C1 segment of cervical spinal cord (tissue), 14 donors: ENCODE results near the gene IGFBP4.

Experiments used
- DNase-seq, 14 donors: peaks; one replicate each; lab custom pipeline; 2025; lab: John Stamatoyannopoulos, UW

Gene IGFBP4

DNA sequence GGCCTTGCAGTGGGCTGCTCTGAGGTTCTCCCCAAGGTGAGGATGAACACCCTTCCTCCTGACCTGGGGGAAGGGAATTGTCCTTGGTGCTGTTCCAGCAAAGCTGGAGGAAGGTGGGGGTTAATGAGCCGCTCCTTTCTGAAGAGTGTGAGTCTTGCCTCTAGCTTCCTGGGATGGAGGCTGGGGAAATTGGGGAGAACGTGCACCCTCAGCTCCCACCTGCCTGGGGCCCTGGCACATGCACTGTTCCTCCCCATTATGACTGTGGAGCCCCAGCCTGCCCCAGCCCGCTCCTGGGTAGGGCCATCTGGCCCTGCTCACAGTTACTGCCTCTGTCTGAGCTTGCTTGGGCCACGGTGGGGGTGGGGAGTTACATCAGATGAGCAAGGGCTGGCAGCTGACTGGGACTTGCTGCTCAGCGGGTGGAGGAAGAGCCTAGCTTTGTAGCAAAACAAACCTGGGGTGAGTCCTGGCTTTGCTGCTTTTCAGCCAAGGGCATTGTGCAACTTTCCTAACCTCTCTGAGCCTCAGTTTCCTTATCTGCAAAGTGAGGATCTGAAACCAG, 47.1 kb downstream of the IGFBP4 start:
- peak in 13 of 14 donors; percentile 12 to 92 (median 60) for DNase-seq

DNA sequence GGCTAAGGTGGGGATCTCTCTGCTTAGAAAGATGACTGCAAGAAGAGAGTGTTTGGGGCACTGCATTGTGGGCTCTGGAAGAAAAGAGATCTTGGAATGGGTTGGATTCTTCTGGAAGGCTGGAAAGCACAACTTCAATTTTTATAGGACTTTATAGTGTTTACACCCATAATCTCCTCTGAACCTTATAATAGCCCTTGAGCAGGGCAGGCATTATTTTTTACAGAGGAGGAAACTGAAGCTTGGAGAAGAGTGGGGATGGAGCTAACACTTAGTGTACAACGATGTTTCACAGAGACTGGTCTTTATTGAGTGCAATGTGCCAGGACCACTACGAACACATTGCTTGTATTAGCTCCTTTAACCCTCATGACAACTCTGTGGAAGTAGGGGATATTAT, 47.7 kb downstream of the IGFBP4 start:
- DNase-seq: no peak

DNA sequence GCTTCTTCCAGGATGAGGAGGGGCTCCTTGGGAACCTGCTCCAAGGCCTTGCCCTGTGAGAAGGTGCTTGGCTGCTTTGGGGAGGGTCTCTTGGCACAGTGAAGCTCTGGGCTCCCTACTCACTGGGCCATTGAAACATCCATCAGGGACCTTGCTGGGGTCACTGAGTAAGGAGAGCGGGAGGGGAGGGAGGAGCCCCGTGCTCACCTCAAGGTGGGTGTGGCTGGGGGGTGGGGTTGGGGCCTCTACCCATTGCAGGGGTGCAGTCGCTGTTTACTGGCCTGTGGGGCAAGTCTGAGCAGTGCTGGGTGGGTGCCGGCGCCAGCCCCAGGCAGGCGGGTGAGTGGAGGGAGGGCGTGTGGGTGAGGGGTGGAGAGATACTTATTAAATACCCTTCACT, 48.2 kb downstream of the IGFBP4 start:
- DNase-seq: no peak

DNA sequence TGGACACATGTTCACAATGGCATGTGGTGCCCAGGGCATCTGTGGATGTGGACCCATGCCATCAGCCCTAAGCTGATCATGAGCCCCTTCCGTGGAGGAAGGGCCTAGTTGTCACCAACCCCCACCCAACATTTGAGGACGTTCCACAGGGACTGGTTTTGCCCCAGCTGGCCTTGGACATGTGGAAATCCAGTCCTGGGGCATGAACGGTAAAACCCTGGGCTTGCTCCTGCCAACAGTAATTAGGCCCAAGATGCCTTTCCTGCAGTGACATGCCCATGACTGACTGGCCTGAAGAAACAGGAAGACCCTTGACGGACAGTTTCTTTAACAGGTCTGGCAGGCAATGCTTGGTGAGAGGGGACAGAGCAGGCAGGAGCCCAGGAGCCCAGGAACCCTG, 50.4 kb downstream of the IGFBP4 start:
- DNase-seq: peak in 1 of 14 donors; percentile 60

DNA sequence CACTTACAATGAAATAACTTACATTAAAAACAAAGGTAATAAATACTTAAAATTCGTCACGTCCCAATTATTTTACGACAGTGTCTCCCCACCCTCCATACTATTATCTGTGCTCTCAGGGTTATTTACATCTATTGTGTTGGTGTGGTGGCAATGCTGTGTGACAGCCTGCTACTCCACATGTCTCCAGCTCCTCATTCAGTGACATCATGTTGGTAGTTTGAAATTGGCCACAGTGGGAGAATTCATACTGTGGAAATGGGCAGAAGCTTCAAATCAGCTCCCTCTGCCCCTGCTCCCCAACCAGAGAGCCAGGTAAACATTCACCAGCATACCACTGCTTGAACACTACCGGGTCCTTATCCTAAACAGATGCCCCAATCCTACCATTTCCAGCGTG, 51.9 kb downstream of the IGFBP4 start:
- DNase-seq: peak in 1 of 14 donors; percentile 54

DNA sequence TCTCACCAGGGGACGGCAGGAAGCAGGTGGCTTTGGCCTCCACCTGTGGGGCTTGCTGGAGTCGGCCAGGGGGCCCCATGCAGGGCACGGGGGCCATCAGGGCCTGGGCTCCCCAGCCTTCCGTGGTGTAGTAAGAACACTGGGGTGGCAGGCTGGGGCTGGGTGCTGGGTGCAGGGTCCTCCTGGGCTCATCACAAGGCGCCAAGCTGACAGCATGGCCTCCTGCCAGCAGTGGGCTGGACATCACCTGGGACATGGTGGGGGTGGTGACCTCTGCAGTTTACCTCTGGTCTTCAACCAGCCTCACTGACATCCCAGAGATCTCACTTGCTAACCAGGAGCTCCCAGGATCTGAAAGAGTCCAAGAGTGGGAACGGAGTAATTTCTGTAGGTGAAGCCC, 52.9 kb downstream of the IGFBP4 start:
- no peak for DNase-seq

DNA sequence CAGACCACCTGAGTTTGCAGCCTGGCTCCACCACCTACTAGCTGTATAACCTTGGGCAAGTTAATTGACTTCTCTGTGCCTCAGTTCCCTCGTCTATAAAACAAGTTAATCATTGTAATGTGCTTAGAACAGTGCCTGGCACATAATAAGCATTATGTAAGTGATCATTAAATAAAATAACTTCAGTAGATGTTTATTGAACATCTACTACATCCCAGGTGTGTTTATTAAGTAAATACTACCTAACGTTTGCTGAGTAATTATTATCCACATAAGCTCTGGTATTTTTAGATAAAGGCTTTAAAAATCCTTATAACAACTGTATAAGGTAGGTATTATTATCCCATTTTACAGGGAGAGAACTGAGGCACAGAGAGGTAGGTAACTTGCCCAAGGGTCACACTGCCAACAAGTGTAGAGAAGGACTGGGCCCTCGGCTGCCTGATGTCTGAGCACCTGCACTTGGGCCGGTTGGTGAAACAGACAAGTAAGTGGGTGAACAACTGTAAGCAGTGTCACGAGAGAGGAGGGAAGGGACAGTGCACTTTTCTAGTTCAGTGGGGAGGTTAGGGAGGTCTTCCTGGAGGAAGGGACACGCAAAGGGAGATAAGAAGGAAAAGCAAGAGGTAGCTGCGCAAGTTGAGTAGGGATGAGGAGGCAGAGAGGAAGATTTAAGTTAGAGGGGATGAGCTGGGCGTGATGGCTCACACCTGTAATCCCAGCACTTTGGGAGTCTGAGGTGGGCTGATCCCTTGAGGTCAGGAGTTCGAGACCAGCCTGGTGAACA, 53.6 kb downstream of the IGFBP4 start:
- no peak for DNase-seq

DNA sequence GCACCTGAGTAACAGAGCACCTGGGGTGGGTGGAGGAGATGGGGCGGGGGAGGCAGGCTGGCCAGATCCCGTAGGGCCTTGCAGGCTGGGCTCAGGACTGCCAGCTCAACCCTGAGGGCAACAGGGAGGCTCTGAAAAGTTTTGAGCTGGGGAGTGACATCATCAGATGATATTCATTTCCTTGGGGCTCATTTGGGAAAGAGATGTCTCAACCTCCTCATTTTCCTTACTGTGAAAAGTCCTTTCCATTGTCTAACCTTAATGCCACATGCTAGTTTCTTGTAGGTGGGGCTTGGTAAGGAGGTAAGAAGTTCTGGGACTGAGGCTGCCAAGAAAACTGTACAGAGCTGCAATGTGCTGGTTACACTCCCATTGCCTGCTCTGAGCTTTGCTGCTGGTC, 54.4 kb downstream of the IGFBP4 start:
- DNase-seq: no peak

DNA sequence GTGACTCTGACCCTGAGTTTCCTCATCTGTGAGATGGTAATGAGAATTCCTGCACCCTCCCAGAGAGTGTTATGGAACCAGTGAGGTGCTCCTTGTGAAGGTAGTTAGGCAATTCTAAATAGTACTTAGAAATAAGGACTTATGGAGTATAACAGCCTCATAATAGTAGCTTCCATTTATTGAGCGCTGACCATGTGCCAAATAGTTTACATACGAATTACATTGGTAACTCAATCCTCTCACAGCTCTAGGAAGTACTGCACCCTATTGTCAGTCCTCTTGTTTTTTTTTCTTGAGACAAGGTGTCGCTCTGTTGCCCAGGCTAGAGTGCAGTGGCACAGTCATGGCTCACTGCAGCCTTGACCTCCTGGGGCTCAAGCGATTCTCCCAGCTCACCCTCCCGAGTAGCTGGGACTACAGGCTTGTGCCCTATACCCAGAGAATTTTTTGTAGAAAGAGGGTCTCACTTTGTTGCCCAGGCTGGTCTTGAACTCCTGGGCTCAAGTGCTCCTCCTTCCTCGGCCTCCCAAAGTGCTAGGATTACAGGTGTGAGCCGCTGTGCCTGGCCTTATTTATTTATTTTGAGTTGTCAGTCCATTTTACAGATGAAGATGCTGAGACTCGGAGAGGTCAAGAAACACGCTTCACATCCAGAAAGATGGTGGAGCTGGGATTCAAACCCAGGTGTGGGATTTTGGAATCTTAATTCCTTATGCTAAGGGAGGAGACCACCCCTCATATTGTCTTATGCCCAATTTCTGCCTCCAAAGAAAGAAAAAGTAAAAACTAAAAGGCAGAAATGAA, 55.2 kb downstream of the IGFBP4 start:
- no peak for DNase-seq

DNA sequence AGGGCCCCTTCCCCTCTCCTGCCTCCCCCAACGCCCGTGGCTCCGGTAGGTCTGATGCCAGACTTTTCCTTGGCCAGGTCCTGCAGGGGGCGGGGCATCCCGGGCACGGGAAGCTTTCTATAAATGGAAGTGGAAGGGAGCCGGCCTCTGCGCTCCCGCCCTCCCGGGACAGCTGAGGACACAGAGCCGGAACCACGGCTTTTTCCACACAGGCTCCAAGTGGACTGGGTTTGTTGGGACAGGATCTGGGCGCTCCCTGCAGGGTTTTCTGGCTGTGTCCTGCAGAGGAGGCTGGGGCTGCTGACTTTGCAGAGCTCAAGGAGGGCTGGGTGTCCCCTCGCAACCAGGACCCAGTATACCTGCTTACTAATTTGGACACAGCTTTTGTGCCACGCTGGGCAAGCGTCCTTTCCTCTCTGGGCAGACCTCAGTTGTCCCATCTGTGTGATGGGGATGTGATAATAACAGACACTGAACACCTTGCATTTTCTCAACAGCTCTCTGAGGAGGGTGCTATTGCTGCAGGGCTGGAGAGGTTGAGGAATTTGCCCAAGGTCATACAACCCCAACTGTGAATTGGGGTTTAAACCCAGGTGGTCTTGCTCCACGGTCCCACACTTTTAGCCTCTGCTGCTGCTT, 56.4 kb downstream of the IGFBP4 start:
- DNase-seq: peak in 10 of 14 donors; percentile 5 to 86 (median 22)

DNA sequence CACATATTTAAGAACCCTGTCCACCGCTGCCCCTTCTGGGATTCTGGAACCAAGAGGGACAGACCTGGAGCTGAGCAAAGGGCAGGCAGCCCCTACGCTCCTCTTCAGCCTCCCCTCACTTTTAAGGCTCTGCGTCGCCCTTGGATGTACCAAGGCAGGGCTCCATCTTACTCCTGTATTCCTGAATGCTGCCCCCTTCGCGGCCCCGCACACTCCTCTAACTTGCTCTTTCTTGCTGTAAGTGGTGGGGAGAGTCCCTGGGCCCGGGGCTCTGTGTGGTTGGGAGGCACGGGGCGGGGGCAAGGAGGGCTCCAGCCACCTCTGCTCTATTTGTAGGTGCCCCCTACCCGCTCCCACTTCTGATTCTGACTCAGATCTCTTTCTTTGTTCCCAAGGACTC, 56.9 kb downstream of the IGFBP4 start:
- no peak for DNase-seq

DNA sequence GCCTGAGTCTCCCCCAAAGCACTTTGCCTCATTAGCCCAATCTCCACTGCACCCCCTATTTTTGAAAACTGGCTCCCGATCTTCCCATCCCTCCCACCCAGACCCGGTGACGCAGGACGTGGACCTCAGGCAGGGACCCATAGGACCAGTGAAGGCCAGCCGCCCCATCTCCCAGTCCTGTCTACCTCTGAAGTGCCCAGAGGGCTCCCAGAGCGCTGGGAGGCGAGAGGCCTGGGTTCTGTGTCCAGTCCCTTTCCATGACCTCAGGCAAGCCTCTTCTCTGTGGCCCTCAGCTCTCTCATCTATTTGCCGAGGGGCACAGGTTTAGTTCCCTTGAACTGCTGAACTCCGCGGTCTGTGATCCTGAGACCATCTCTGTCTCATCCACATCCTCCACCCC, 57.5 kb downstream of the IGFBP4 start:
- no peak for DNase-seq

DNA sequence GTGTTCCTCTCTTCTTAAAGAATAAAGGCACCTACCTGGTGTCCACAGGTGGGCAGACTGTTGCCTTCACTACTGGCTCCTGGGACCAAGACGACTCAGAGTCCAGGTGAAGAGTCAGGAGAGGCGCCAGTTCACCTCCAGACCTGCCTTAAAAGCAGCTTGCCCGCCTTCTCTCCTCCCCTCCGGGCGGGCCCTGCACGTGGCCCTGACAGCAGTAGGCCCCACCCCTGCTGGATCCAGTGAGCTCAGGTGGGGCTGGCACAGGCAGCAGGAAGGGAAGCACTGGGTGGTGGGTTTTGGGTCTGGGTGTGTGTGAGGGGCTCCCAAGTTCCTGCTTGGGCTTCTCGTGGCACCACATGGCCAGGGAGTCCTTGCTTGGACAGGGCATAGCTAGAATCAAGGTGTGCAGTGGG, 58.3 kb downstream of the IGFBP4 start, which contains the start of gene TNS4:
TNS4 (minus strand) TSS at position 125 of the 413 bp plus-strand sequence. CDS start 5,198 bp downstream, outside the sequence.
- no peak for DNase-seq

DNA sequence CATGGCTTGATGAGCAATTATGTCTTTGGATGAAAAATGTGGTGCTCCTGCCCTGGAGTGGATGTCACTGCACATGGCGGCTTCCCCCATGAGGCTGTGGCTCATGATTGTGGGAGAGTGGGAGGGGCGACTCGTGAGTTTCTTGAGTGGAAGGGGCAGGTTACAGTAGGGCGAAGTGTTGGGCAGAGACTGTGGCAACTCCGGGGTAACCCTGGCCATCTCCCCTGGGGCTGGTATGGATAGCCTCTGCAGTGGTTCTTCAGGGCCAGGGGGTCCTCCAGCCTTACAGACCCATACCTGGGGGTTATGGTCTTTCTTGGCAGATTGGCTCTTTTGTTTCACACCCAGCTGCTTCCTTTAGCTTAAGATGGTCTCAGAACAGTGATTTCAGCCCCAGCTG, 59.5 kb downstream of the IGFBP4 start:
- DNase-seq: no peak

DNA sequence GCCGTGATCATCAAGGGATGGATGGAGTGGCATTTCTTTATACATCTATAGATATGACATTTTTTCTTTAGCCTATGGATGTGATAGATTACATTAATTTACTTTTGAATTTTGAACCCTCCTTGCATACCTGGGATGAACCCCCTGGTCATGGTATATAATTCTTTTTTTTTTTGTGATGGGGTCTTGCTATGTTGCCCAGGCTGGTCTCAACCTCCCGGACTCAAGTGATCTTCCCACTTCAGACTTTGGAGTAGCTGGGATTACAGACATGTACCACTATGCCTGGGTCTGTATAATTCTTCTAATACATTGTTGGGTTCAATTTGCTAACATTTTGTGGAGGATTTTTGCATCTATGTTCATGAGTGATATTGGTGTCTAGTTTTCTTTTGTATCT, 59.9 kb downstream of the IGFBP4 start:
- no peak for DNase-seq

DNA sequence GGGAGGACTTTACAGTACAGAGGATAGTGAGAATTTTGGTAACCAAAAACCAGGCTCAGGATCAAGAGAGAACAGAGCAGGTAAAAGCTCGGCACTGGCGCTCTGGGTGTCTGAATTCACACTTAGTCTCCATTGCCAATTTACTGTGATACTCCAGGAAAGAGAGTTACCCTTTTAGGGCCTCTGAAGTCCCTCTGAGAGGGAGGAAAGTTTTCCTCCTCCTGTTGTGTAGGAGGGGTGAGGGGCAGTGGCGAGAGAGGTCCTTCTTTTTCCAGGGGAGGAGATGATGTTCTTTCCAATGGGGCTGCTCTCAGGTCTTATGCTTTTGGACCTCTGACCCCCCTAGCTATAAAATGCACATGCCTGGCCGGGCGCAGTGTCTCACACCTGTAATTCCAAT, 63.5 kb downstream of the IGFBP4 start:
- DNase-seq: no peak
